ENCODE results near the gene PLAGL2. TPM values are rescaled to one million over a fixed set of nuclear protein-coding genes. Genes with fewer than 3 reads are reported as not detected.

Gene PLAGL2
- total and polyA plus RNA-seq, 9 of the 15 experiments (the other 6 are each of a cell fraction or from before 2014, with no cell fraction given): 3.1 to 24.3 (median 6.4) TPM

DNA sequence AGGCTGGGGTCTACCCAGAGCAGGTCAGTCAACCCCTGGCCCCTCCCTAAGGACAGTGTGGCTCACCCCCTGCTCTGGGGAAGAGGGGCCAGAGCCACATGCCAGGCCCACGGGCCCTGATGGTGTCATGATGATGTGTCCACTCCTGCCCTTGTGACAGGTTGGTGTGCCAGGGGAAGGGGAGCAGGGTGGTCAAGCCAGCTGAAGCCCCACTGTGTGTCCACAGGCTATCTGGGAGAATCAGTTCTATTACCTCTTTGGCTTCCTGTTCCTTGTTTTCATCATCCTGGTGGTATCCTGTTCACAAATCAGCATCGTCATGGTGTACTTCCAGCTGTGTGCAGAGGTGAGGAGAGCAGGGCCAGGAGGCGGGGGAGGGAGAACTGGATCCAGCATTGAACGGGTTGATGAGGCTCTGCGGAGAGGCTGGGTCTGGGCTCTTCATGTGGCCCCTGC, 47.7 kb downstream of the PLAGL2 start (continued):
- TF ChIP-seq, protein P1, sequence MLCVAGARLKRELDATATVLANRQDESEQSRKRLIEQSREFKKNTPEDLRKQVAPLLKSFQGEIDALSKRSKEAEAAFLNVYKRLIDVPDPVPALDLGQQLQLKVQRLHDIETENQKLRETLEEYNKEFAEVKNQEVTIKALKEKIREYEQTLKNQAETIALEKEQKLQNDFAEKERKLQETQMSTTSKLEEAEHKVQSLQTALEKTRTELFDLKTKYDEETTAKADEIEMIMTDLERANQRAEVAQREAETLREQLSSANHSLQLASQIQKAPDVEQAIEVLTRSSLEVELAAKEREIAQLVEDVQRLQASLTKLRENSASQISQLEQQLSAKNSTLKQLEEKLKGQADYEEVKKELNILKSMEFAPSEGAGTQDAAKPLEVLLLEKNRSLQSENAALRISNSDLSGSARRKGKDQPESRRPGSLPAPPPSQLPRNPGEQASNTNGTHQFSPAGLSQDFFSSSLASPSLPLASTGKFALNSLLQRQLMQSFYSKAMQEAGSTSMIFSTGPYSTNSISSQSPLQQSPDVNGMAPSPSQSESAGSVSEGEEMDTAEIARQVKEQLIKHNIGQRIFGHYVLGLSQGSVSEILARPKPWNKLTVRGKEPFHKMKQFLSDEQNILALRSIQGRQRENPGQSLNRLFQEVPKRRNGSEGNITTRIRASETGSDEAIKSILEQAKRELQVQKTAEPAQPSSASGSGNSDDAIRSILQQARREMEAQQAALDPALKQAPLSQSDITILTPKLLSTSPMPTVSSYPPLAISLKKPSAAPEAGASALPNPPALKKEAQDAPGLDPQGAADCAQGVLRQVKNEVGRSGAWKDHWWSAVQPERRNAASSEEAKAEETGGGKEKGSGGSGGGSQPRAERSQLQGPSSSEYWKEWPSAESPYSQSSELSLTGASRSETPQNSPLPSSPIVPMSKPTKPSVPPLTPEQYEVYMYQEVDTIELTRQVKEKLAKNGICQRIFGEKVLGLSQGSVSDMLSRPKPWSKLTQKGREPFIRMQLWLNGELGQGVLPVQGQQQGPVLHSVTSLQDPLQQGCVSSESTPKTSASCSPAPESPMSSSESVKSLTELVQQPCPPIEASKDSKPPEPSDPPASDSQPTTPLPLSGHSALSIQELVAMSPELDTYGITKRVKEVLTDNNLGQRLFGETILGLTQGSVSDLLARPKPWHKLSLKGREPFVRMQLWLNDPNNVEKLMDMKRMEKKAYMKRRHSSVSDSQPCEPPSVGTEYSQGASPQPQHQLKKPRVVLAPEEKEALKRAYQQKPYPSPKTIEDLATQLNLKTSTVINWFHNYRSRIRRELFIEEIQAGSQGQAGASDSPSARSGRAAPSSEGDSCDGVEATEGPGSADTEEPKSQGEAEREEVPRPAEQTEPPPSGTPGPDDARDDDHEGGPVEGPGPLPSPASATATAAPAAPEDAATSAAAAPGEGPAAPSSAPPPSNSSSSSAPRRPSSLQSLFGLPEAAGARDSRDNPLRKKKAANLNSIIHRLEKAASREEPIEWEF (CRISPR knock-in tag; IDR thresholded peaks at IDR 0.05): no peak
- TF ChIP-seq CSDE1 (IDR thresholded peaks at IDR 0.05): no peak
- TF ChIP-seq ZBTB17 (CRISPR knock-in tag; IDR thresholded peaks at IDR 0.05): no peak
- TF ChIP-seq NFE2L1 (tag; IDR thresholded peaks at IDR 0.05; ENCODE audit: borderline replicate concordance, low read depth): peak; percentile 62
- no peak for TF ChIP-seq ZNF12 (CRISPR knock-in tag; IDR thresholded peaks at IDR 0.05)
- TF ChIP-seq, protein P2, sequence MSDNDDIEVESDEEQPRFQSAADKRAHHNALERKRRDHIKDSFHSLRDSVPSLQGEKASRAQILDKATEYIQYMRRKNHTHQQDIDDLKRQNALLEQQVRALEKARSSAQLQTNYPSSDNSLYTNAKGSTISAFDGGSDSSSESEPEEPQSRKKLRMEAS (CRISPR knock-in tag; IDR thresholded peaks at IDR 0.05): no peak
- TF ChIP-seq PCBP2 (IDR thresholded peaks at IDR 0.05; ENCODE audit: low read depth, low read length, poor library complexity, severe bottlenecking): no peak
- TF ChIP-seq ETV6 (IDR thresholded peaks at IDR 0.05; ENCODE audit: borderline replicate concordance in 1 of 2, low read depth in 2 of 2, low read length in 1 of 2): 0 out of 4 replicates have a peak, but pooled peaks of 1 of the 2 experiments have one; percentile 59
- no peak for TF ChIP-seq ETV6 (CRISPR knock-in tag; IDR thresholded peaks at IDR 0.05; ENCODE audit: borderline replicate concordance)
- TF ChIP-seq, protein P3, sequence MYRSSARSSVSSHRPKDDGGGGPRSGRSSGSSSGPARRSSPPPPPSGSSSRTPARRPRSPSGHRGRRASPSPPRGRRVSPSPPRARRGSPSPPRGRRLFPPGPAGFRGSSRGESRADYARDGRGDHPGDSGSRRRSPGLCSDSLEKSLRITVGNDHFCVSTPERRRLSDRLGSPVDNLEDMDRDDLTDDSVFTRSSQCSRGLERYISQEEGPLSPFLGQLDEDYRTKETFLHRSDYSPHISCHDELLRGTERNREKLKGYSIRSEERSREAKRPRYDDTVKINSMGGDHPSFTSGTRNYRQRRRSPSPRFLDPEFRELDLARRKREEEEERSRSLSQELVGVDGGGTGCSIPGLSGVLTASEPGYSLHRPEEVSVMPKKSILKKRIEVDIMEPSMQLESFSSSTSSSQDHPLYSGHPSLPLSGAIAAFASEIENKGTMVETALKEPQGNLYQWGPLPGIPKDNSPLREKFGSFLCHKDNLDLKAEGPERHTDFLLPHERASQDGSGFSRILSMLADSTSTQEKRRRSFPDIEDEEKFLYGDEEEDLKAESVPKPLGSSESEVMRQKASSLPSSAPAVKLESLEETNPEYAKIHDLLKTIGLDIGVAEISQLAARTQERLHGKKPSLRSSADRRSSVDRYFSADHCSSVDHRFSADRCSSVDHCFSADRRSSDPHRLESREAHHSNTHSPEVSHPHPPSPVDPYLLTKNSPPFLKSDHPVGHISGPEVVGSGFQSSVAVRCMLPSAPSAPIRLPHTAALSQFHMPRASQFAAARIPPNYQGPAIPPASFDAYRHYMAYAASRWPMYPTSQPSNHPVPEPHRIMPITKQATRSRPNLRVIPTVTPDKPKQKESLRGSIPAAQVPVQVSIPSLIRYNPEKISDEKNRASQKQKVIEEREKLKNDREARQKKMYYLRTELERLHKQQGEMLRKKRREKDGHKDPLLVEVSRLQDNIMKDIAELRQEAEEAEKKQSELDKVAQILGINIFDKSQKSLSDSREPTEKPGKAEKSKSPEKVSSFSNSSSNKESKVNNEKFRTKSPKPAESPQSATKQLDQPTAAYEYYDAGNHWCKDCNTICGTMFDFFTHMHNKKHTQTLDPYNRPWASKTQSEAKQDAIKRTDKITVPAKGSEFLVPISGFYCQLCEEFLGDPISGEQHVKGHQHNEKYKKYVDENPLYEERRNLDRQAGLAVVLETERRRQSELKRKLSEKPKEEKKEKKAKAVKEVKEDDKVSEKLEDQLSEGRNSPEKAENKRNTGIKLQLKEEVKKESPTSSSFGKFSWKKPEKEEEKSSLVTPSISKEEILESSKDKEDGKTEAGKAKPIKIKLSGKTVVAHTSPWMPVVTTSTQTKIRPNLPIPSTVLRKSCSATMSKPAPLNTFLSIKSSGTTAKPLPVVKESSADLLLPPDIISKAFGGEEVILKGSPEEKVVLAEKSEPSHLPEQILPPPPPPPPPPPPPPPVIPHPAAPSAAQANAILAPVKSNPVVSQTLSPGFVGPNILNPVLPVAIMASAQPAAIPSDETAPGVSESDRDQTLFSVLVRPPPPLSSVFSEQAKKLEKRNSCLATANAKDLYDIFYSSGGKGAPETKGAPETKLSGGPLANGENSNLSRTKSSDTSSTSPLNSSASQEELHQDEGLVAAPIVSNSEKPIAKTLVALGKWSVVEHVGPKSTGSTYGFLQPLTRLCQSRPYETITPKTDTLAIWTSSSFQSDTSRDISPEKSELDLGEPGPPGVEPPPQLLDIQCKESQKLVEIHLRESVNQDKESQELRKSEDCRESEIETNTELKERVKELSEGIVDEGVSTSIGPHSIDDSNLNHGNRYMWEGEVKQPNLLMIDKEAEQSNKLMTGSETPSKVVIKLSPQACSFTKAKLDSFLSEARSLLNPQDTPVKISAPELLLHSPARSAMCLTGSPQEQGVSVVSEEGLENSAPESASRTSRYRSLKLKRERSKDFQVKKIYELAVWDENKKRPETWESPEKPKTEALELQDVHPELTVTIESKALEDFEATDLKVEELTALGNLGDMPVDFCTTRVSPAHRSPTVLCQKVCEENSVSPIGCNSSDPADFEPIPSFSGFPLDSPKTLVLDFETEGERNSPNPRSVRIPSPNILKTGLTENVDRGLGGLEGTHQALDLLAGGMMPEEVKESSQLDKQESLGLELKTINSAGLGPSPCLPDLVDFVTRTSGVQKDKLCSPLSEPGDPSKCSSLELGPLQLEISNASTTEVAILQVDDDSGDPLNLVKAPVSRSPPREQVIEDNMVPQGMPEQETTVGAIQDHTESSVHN (IDR thresholded peaks at IDR 0.05; ENCODE audit: borderline replicate concordance in 1 of 2, low read depth in 1 of 2): peak in 1 of 2 experiments; percentile 94; a peak in 2 of 4 replicates
- no peak for TF ChIP-seq ZNF699 (CRISPR knock-in tag; IDR thresholded peaks at IDR 0.05; ENCODE audit: insufficient replicate concordance)
- TF ChIP-seq ZNF584 (CRISPR knock-in tag; IDR thresholded peaks at IDR 0.05; ENCODE audit: low read depth): peak; percentile 85
- TF ChIP-seq ZNF586 (CRISPR knock-in tag; conservative IDR thresholded peaks at IDR 0.05): no peak
- peak; percentile 89 for TF ChIP-seq ZNF316 (IDR thresholded peaks at IDR 0.05)
